ENCODE results near the gene TTLL3.
A peak's percentile ranks its signal among the peaks of the same experiment; 100 is the strongest.

TTLL3 gene

GRCh38 chr3:9784965-9785364 lies 25.1 kb upstream of the TTLL3 start:
- Histone ChIP-seq H3K27me3 (ENCODE audit: control insufficient read depth, insufficient read depth, low read length) (no peaks in the 10 kb centered on the region), H3K79me2 (no peaks in the 10 kb centered on the region), H3K4me3 (ENCODE audit: low read depth, low read length) (no peak overlapping the region), H3K36me3 (ENCODE audit: control insufficient read depth, insufficient read depth, low read length) (no peaks in the 10 kb centered on the region), H2AFZ (no peak overlapping the region), H3K4me2 (ENCODE audit: low read length) (no peak overlapping the region), H3K4me1 (peaks cover 5% of the 10 kb centered on the region), H3K27ac (no peak overlapping the region), H3K9me3 (ENCODE audit: control insufficient read depth, low read length) (no peaks in the 10 kb centered on the region), H3K9ac (no peak overlapping the region)
- TF ChIP-seq CTCF (IDR thresholded peaks at IDR 0.05), result no peak

- H2AFZ ChIP-seq, result peak overlapping the region; percentile 10
- peak overlapping the region; percentile 66 for H3K4me2 ChIP-seq (ENCODE audit: low read length)
- H3K27me3 ChIP-seq (ENCODE audit: control insufficient read depth, insufficient read depth, low read length), result no peaks in the 10 kb centered on the region
- H3K27ac ChIP-seq, result peak overlapping the region; percentile 45
- no peak overlapping the region for H3K9ac ChIP-seq
- H3K4me1 ChIP-seq, result peaks cover 5% of the 10 kb centered on the region
- no peaks in the 10 kb centered on the region for H3K36me3 ChIP-seq (ENCODE audit: control insufficient read depth, insufficient read depth, low read length)
- H3K79me2 ChIP-seq, result no peaks in the 10 kb centered on the region
- peak overlapping the region; percentile 23 for H3K4me3 ChIP-seq (ENCODE audit: low read depth, low read length)
- TF ChIP-seq CTCF (IDR thresholded peaks at IDR 0.05), result no peak
- no peaks in the 10 kb centered on the region for H3K9me3 ChIP-seq (ENCODE audit: control insufficient read depth, low read length)
These were observed 24.5 kb upstream of the TTLL3 start for GRCh38 chr3:9785602-9786001.

- TF ChIP-seq CTCF (IDR thresholded peaks at IDR 0.05), result no peak
- Histone ChIP-seq H3K27ac (peak overlapping the region; percentile 45), H3K36me3 (ENCODE audit: control insufficient read depth, insufficient read depth, low read length) (no peaks in the 10 kb centered on the region), H3K4me1 (peaks cover 5% of the 10 kb centered on the region), H3K4me2 (ENCODE audit: low read length) (no peak overlapping the region), H3K9me3 (ENCODE audit: control insufficient read depth, low read length) (no peaks in the 10 kb centered on the region), H3K4me3 (ENCODE audit: low read depth, low read length) (no peak overlapping the region), H3K27me3 (ENCODE audit: control insufficient read depth, insufficient read depth, low read length) (no peaks in the 10 kb centered on the region), H3K9ac (no peak overlapping the region), H3K79me2 (no peaks in the 10 kb centered on the region), H2AFZ (no peak overlapping the region)
These were observed 23.8 kb upstream of the TTLL3 start for GRCh38 chr3:9786209-9786739.

- H3K27me3 ChIP-seq (ENCODE audit: control insufficient read depth, insufficient read depth, low read length), result no peaks in the 10 kb centered on the region
- no peaks in the 10 kb centered on the region for H3K36me3 ChIP-seq (ENCODE audit: control insufficient read depth, insufficient read depth, low read length)
- H3K9ac ChIP-seq, result no peak overlapping the region
- no peak for TF ChIP-seq CTCF (IDR thresholded peaks at IDR 0.05)
- no peaks in the 10 kb centered on the region for H3K79me2 ChIP-seq
- H3K9me3 ChIP-seq (ENCODE audit: control insufficient read depth, low read length), result no peaks in the 10 kb centered on the region
- no peak overlapping the region for H3K4me2 ChIP-seq (ENCODE audit: low read length)
- no peak overlapping the region for H2AFZ ChIP-seq
- peak overlapping the region; percentile 45 for H3K27ac ChIP-seq
- H3K4me3 ChIP-seq (ENCODE audit: low read depth, low read length), result no peak overlapping the region
- H3K4me1 ChIP-seq, result peaks cover 11% of the 10 kb centered on the region
These were observed 23.0 kb upstream of the TTLL3 start for GRCh38 chr3:9786825-9787669.

All from parathyroid adenoma (tissue), 2 donors.